Uterus (tissue), 4 donors: ENCODE measurements around the gene ADAMTSL5. TPM values are rescaled to one million over a fixed set of nuclear protein-coding genes. Genes with fewer than 3 reads are reported as not detected.
A peak's percentile ranks its signal among the peaks of the same experiment; 100 is the strongest.

ENCODE experiments used
- DNase-seq, 2 donors: peaks; one replicate each; pipeline ENCODE4 v3.0.0-alpha.2; 2019 to 2020
- H3K27ac ChIP-seq, 2 donors: fragments of 200-600 bp; sonication (generic); 1 replicate in 1 of 2; 2 replicates in 1 of 2; pipeline ENCODE4 v1.5.1; 2016 to 2018
- H3K27me3 ChIP-seq, 2 donors: fragments of 200-600 bp; sonication (generic); one replicate each; pipeline ENCODE4 v1.5.1; 2018 to 2019; ENCODE audit warnings: control low read depth in 1 of 2
- H3K36me3 ChIP-seq, 2 donors: fragments of 200-600 bp; sonication (generic); one replicate each; pipeline ENCODE4 v1.5.1; 2019; ENCODE audit warnings: control low read depth in 1 of 2
- H3K4me1 ChIP-seq, 2 donors: fragments of 200-600 bp; sonication (generic); one replicate each; pipeline ENCODE4 v1.5.1; 2018 to 2019; ENCODE audit warnings: control low read depth in 1 of 2
- H3K4me3 ChIP-seq, 2 donors: fragments of 200-600 bp; sonication (generic); 1 replicate in 1 of 2; 2 replicates in 1 of 2; pipeline ENCODE4 v1.5.1; 2018 to 2019; ENCODE audit warnings: mild to moderate bottlenecking in 1 of 2
- H3K9me3 ChIP-seq, 2 donors: fragments of 200-600 bp; sonication (generic); one replicate each; pipeline ENCODE4 v1.5.1; 2019; ENCODE audit warnings: control low read depth in 1 of 2
- POLR2A ChIP-seq, 2 donors: fragments of 450-650 bp; IDR thresholded peaks; one replicate each; pipeline ENCODE4 v1.6.1; 2016; ENCODE audit warnings: antibody characterized with exemption in 2 of 2, mild to moderate bottlenecking in 1 of 2, moderate library complexity in 1 of 2
- intact Hi-C: fragments of 100-400 bp; cut with DNase I; formaldehyde crosslinking; loops from one replicate; pipeline ENCODE4 v1.15.1; 2023; ENCODE audit warnings: low total_unique reads
- total RNA-seq, 4 donors: library from RNA; depleted of rRNA in 3 of 4; stranded (reverse); fragments of >200 nt in 3 of 4; gene quantifications; one replicate each; pipeline versions ENCODE4 v1.1.0 to v1.2.4, GENCODE V29; 2014 to 2023
- TF ChIP-seq, protein P1 (sequence below), 4 experiments: fragments of 200-600 bp in 2 of 4; fragments of 450-650 bp in 2 of 4; sonication (generic) in 2 of 4; IDR thresholded peaks; one replicate each; pipeline ENCODE4 v1.5.1; 2016 to 2019; ENCODE audit warnings: antibody characterized with exemption in 4 of 4, mild to moderate bottlenecking in 2 of 4, moderate library complexity in 1 of 4
- donor health status: DM: yes; HTN: yes; CAD: no.

The ADAMTSL5 gene
- total RNA-seq, 4 donors from 2014 or later = 3.5 to 39.4 (median 12.6) TPM

DNA sequence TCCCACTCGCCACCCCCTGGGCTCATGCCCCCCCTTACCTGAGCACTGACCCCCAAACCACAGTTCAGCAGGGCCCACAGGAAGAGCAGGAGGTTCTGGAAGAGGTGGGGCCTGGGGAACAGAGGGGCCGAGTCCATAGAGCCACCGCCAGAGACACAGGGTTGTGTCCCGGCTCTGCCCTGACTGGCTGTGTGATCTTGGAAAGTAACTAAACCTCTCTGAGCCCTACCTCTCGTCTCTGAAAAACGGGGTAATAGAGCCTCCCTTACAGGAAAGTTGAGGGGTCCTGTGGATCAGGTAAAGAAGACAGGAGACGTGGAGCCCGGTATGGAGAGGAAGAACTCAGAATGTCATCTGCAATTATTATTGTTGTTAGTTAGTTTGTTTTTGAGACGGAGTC is 2.0 kb downstream of the ADAMTSL5 start:
- Histone ChIP-seq H3K27ac (peak overlapping the region; percentile 54 to 66), H3K9me3 (no peaks in the 10 kb centered on the region), H3K4me1 (no peaks in the 10 kb centered on the region), H3K4me3 (no peak overlapping the region), H3K27me3 (no peaks in the 10 kb centered on the region), H3K36me3 (no peaks in the 10 kb centered on the region)
- intact Hi-C loops = no loop called here
- no peak for TF ChIP-seq POLR2A (IDR thresholded peaks at IDR 0.05)
- TF ChIP-seq, protein P1, sequence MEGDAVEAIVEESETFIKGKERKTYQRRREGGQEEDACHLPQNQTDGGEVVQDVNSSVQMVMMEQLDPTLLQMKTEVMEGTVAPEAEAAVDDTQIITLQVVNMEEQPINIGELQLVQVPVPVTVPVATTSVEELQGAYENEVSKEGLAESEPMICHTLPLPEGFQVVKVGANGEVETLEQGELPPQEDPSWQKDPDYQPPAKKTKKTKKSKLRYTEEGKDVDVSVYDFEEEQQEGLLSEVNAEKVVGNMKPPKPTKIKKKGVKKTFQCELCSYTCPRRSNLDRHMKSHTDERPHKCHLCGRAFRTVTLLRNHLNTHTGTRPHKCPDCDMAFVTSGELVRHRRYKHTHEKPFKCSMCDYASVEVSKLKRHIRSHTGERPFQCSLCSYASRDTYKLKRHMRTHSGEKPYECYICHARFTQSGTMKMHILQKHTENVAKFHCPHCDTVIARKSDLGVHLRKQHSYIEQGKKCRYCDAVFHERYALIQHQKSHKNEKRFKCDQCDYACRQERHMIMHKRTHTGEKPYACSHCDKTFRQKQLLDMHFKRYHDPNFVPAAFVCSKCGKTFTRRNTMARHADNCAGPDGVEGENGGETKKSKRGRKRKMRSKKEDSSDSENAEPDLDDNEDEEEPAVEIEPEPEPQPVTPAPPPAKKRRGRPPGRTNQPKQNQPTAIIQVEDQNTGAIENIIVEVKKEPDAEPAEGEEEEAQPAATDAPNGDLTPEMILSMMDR (IDR thresholded peaks at IDR 0.05) = no peak
- no peak for DNase-seq

DNA sequence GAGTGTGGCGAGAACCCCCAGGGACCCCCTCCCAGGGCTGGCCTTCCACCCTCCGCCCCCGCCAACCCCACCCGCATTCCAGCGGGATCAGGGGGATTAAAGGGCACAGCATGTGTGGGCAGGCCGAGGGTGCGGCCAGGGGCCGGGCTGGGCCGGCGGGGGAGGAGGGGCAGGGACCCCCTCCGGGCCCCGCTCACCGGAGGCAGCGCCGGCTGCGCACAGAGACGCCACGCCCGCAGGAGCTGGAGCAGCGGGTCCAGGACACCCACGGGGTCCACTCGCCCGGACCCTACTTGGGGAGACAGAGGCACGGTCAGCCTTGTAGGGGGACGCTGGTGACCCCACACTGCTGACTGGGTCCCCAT is 2.4 kb downstream of the ADAMTSL5 start:
- H3K27ac ChIP-seq = peak overlapping the region; percentile 54 to 66
- no peak overlapping the region for H3K4me3 ChIP-seq
- TF ChIP-seq POLR2A (IDR thresholded peaks at IDR 0.05) = no peak
- TF ChIP-seq, protein P1 (IDR thresholded peaks at IDR 0.05) = no peak
- no peak for DNase-seq
- H3K9me3 ChIP-seq = no peaks in the 10 kb centered on the region
- no peaks in the 10 kb centered on the region for H3K4me1 ChIP-seq
- H3K36me3 ChIP-seq = no peaks in the 10 kb centered on the region
- intact Hi-C loops = no loop called here
- no peaks in the 10 kb centered on the region for H3K27me3 ChIP-seq

DNA sequence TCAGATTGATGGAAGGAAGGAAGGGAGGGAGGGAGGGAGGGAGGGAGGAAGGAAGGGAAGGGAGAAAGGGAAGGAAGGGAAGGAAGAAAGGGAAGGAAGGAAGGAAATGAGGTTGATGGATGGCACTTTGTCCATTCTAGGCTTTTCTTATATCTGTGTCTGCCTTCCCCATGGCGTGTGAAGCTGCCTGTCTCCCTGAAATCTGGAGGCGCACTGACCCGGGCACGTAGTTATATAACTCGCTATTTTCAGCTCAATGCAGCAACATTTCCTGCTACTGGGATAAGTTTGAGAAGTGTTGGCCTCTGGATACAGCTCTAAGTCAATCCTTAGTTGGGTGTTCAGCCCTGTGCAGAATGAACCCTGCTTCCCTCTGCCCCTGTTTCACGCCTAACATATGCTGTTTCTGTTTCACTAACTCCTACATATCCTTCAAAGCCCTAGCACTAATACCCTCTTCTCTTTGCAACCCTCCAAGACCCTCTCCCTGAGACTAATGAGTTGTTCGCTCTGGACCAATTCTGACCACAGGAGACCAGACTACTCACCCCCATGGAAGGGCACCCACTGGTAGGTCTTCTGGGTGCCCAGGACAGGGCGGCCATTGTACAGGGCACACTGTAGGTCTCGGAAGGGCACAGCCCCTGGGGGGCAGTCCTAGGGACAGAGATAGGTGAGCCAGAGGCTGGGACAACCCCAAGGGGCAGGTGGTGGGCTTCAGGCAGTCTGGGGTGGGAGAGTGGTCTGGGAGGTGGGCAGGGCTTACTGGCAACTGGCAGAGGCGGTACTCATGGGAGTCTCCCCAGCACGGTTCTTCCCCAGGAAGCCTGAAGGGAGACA is 3.0 kb downstream of the ADAMTSL5 start:
- Histone ChIP-seq H3K27ac (peak overlapping the region; percentile 54 to 66), H3K36me3 (no peaks in the 10 kb centered on the region), H3K27me3 (no peaks in the 10 kb centered on the region), H3K4me1 (no peaks in the 10 kb centered on the region), H3K4me3 (no peak overlapping the region), H3K9me3 (no peaks in the 10 kb centered on the region)
- TF ChIP-seq POLR2A (IDR thresholded peaks at IDR 0.05) = no peak
- TF ChIP-seq, protein P1 (IDR thresholded peaks at IDR 0.05) = no peak
- DNase-seq = no peak
- intact Hi-C loops = no loop called here

DNA sequence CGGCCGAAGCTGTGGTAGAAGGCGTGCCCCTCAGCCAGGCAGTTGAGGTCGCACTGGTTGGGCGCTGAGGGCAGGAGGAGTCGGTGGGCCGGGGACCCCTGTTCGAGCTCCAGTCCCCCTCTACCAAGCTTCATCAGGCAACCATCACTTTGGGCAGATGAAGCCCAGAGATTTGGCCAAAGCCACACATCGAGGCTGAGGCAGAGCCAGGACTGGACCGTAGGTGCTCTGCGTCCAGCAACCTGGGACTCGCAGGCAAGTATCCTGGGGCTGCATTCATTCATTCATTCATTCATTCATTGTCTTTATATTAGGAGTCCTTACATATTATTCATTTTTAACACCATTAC is 4.3 kb downstream of the ADAMTSL5 start:
- peak overlapping the region in 1 of 2 donors; percentile 42 for H3K4me3 ChIP-seq
- H3K9me3 ChIP-seq = no peaks in the 10 kb centered on the region
- TF ChIP-seq, protein P1 (IDR thresholded peaks at IDR 0.05) = no peak
- TF ChIP-seq POLR2A (IDR thresholded peaks at IDR 0.05) = no peak
- no peaks in the 10 kb centered on the region for H3K4me1 ChIP-seq
- intact Hi-C loops = no loop called here
- no peaks in the 10 kb centered on the region for H3K36me3 ChIP-seq
- no peaks in the 10 kb centered on the region for H3K27me3 ChIP-seq
- no peak for DNase-seq
- H3K27ac ChIP-seq = peak overlapping the region; percentile 84 to 89

DNA sequence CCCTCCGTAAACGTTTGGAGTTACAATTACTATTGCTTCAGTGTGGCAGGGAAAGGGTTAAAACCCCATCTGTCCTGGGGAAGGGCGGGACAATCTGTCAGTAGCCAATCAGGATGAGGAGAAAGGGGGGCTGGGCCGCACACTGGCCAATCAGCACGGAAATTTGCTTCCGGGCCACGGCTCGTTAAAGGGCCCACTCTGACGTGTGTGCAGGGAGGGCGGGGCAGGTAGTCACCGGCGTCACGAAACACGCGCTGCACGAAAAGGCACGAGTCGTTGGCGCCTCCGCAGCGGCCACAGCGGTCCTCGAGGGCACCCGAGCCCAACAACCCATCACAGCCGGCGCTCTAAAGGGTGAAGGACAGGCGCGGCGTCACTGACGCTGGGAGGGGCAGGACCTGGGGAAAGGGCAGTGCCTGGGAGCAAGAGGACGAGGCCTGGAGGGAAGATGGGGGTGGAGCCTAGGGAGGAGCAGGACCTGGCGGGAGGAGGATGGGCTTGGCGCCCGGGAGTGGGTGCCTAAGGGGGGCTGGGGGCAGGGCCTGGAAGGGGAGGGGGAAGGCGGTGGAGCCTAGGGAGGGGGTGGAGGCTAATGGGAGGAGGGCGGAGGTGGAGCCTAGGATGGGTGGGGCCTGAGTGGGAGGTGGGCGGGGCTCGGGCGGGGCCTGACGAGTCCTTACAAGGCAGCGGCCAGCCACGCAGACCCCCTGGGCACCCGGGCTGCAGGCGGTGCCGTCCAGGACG is 4.9 kb downstream of the ADAMTSL5 start:
- Histone ChIP-seq H3K27me3 (no peaks in the 10 kb centered on the region), H3K36me3 (no peaks in the 10 kb centered on the region), H3K4me3 (peak overlapping the region; percentile 13 to 42), H3K27ac (peak overlapping the region; percentile 84 to 89), H3K9me3 (no peaks in the 10 kb centered on the region), H3K4me1 (peaks cover 0 to 4% of the 10 kb centered on the region in 2 donors)
- peak in 1 of 2 donors; percentile 36 for TF ChIP-seq POLR2A (IDR thresholded peaks at IDR 0.05)
- TF ChIP-seq, protein P1 (IDR thresholded peaks at IDR 0.05) = peak in 1 of 4 experiments; percentile 9
- intact Hi-C loops = no loop called here
- DNase-seq = peak; percentile 93 to 96
